IPS-18a (cell line): ENCODE measurements around the gene IRF2.

ENCODE experiments used
- H3K27ac ChIP-seq: one replicate; pipeline ENCODE4 v1.5.1; 2013; ENCODE audit warnings: low read length
- H3K27me3 ChIP-seq: one replicate; pipeline ENCODE4 v1.6.1; 2013; ENCODE audit warnings: mild to moderate bottlenecking, low read length; ENCODE audit not compliant: control insufficient read depth, insufficient read depth
- H3K36me3 ChIP-seq: one replicate; pipeline ENCODE4 v1.6.1; 2013; ENCODE audit warnings: low read depth, low read length; ENCODE audit not compliant: control insufficient read depth
- H3K4me1 ChIP-seq: one replicate; pipeline ENCODE4 v1.6.1; 2013; ENCODE audit warnings: low read depth, low read length; ENCODE audit not compliant: control insufficient read depth
- H3K4me3 ChIP-seq: one replicate; pipeline ENCODE4 v1.5.1; 2013; ENCODE audit warnings: low read length
- H3K9ac ChIP-seq: one replicate; pipeline ENCODE4 v1.6.1; 2013; ENCODE audit warnings: mild to moderate bottlenecking, low read length, moderate library complexity
- H3K9me3 ChIP-seq: one replicate; pipeline ENCODE4 v1.6.1; 2013; ENCODE audit warnings: low read depth, low read length; ENCODE audit not compliant: control insufficient read depth

Gene IRF2

DNA sequence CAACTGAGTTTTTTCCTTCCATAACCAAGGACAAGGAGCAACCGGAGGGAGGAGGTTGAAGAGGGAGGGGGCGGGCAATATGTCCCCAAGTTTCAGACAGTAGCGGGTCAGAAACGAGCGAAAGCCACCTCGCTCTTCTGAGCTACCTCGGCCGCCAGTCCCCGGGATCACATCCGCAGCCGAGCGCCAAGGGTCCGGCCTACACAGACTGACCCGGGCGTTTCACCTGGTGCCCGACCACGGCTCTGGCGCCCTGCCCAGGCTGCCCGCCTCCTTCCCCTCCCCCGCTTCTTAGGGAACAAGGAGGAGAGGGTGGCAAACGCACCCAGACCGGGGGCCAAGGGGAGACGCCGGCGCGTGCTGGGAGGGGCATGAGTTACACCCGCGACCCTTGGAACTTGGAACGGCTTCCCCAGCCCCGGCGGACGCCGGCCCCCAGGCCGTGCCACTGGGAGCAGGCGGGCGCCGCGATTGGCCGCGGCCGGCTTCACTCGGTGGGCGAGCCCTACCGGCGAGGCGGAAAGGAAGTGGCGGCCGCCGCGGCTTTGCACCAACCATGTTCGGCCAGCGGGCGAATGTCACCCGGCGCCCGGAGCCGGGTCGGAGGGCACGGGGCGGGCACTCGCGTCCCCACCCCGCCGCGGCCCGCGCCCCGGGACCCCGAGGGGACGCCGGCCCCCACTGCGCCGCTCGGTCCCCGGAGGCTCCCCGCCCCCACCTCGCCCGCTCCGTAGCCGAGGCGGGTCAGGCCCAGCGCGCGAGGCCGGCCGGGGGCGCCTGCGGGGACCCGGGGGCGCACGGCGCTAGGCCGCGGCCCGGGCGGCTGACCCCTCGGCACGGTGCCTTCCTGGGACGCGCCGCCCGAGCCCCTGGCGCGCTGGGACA is 1.5 kb downstream of the IRF2 start:
- peak overlapping the region; percentile 9 for H3K27ac ChIP-seq
- peak overlapping the region; percentile 72 for H3K9ac ChIP-seq

DNA sequence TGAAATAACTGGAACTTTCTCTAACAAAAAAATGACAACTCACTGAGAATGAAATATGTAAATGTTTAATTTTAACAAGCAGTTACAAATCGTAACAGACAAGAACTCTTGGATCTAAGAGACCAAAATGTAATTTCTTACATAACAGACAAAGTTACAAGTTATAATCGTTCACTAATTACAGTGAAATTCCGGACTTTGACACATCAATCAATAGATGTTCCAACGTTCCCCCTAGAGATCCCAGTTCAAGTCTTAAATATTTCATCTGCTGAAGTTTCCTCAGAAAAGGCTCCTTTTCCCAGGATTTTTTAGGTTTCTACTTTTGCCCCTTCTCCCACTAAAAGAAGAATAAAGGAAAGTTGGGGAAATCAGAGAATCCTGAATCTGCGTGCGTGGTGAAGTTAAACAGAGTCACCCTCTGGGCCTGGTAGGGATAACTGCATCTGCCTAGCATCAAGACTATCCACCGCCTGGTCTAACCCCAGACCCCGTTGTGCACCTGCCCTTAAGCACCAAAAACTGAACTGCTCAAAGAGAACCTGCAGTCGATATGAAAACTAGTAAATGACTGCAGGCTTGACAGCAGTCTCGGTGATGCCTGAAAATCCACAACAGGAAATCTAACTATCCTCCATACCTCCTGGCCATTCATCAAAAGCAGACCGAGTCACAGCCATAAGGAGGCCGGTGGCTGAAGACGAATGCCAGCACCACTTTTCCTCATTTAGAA is 2.3 kb downstream of the IRF2 start:
- Histone ChIP-seq H3K9ac (peak overlapping the region; percentile 72), H3K4me3 (peak overlapping the region; percentile 71), H3K4me1 (peaks cover 12% of the 10 kb centered on the region), H3K27me3 (no peaks in the 10 kb centered on the region), H3K27ac (no peak overlapping the region), H3K36me3 (no peaks in the 10 kb centered on the region), H3K9me3 (no peaks in the 10 kb centered on the region)

More for the DNA sequence above, 1.5 kb downstream of the IRF2 start:
- H3K36me3 ChIP-seq = no peaks in the 10 kb centered on the region
- peaks cover 12% of the 10 kb centered on the region for H3K4me1 ChIP-seq
- peak overlapping the region; percentile 71 for H3K4me3 ChIP-seq
- H3K9me3 ChIP-seq = no peaks in the 10 kb centered on the region
- H3K27me3 ChIP-seq = no peaks in the 10 kb centered on the region

DNA sequence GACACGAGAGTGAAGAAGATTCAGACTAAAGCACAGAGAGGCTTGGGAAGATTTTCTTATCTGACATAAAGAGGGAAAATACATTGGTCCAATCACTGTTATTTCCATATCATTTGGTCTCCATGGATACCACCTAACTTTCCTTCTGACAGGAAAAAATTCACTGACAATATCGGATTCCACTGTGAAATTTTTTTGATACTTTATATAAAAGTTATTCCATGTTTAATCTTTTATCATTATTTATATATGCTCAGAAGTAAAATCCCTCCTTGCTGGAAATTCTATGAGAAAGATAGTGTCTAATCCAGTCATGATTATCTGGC is 3.6 kb downstream of the IRF2 start:
- Histone ChIP-seq H3K4me3 (no peak overlapping the region), H3K9me3 (no peaks in the 10 kb centered on the region), H3K36me3 (no peaks in the 10 kb centered on the region), H3K4me1 (peaks cover 12% of the 10 kb centered on the region), H3K27ac (no peak overlapping the region), H3K27me3 (no peaks in the 10 kb centered on the region), H3K9ac (no peak overlapping the region)

DNA sequence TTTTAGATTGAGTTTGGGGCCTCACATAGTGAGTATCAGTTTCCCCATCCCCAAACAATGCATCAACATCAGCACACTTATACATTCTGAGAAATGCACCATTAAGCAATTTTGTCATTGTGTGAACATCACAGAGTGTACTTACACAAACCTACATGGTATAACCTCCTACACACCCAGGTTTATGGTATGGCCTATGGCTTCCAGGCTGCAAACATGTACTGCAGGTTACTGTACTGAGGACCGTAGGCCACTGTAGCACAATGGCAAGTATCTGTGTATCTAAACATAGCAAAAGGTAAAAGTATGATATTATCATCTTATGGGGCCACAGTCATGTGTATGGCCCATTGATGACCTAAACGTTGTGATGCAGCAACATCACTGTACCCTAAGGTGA is 7.7 kb downstream of the IRF2 start:
- Histone ChIP-seq H3K36me3 (no peaks in the 10 kb centered on the region), H3K4me3 (no peak overlapping the region), H3K9me3 (no peaks in the 10 kb centered on the region), H3K4me1 (peaks cover 9% of the 10 kb centered on the region), H3K9ac (no peak overlapping the region), H3K27me3 (no peaks in the 10 kb centered on the region), H3K27ac (no peak overlapping the region)

DNA sequence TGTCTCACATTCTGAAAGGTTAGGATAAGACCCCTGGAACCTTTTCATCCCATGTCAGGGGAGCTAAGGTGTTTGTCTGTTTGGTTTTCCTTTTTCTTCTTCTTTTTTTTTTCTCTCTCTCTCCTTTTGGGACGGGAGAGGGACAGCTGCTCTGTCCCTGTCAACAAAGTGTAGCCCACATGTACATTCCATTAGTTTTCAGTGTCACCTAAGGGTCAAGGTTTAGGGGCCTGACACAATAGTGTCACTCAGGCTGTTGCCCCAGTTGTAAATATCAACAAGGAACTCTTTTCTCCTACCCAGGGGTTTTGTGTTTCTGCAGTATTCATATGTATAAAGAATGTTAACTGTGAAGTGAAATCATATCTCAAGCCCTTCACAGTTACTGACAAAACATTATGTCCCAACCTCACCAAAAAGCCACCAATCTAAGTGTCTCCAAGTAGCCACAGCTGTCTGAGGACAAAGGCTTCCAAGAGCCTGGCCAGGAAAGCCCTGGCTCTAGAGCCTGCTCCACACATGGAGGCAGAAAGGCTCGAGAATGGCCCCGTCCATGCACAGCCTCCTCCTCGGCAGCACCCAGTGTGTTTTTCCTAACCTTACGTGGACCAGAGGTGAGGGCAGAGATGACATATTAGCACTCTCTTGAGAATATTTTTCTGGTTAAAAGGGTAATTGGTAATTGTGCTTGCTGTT is 9.4 kb downstream of the IRF2 start:
- Histone ChIP-seq H3K9ac (no peak overlapping the region), H3K4me3 (no peak overlapping the region), H3K4me1 (peaks cover 21% of the 10 kb centered on the region), H3K27me3 (no peaks in the 10 kb centered on the region), H3K27ac (no peak overlapping the region), H3K9me3 (no peaks in the 10 kb centered on the region), H3K36me3 (no peaks in the 10 kb centered on the region)

DNA sequence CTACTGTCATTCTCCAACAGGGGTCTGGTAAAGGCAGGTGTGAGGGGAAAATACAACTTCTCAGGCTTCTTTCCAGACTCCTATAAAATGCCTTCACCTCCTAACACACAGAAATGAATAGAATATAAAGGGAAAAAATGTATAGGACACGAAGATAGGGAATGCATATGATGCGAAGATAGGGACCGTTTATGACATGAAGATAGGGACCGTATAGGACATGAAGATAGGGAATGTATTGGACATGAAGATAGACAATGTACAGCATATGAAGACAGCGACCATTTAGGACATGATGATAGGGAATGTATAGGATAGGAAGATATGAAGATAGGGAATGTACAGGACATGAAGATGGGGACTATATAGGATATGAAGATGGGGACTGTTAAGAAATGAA is 10.5 kb downstream of the IRF2 start:
- Histone ChIP-seq H3K4me1 (peaks cover 21% of the 10 kb centered on the region), H3K27ac (no peak overlapping the region), H3K36me3 (no peaks in the 10 kb centered on the region), H3K9me3 (no peaks in the 10 kb centered on the region), H3K4me3 (no peak overlapping the region), H3K27me3 (no peaks in the 10 kb centered on the region), H3K9ac (no peak overlapping the region)

DNA sequence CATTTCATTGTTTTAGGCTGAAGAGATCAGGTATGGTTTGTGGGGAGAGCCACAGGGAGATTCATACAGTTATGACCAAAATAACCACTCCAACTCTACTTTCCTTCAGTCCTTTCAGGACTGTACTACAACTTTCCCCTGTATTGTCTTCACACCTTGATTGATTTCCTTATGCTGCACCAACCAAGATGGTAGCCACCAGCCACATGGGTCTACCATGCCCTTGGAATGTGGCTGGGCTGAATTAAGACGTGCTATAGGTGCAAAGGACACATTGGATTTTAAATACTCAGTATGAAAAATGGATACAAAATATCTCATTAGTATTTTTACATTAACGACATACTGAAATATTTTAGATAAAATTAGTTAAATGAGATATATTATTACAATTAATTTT is 11.2 kb downstream of the IRF2 start:
- no peaks in the 10 kb centered on the region for H3K27me3 ChIP-seq
- H3K9me3 ChIP-seq = no peaks in the 10 kb centered on the region
- no peaks in the 10 kb centered on the region for H3K36me3 ChIP-seq
- H3K27ac ChIP-seq = no peak overlapping the region
- no peak overlapping the region for H3K4me3 ChIP-seq
- H3K4me1 ChIP-seq = peaks cover 21% of the 10 kb centered on the region
- no peak overlapping the region for H3K9ac ChIP-seq

DNA sequence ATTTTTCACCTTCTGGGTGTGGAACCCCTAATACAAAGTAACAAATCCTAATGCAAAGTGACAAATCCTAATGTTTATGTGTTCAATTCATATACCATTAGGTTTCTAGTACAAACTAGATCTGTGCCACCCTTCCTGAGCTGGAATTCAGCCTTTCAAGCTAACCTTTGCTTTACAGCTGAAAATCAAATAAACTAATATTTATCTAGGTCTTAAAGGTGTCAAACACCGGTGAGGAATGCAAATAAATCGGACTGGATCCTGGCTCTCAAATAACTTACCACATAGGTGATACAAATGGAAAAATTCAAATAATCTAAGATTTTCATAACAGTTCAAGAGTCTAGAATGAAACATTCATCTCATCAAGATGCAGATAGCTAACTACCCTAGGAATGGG is 11.6 kb downstream of the IRF2 start:
- Histone ChIP-seq H3K9me3 (no peaks in the 10 kb centered on the region), H3K27ac (no peak overlapping the region), H3K4me3 (no peak overlapping the region), H3K4me1 (peaks cover 21% of the 10 kb centered on the region), H3K27me3 (no peaks in the 10 kb centered on the region), H3K36me3 (no peaks in the 10 kb centered on the region), H3K9ac (no peak overlapping the region)

DNA sequence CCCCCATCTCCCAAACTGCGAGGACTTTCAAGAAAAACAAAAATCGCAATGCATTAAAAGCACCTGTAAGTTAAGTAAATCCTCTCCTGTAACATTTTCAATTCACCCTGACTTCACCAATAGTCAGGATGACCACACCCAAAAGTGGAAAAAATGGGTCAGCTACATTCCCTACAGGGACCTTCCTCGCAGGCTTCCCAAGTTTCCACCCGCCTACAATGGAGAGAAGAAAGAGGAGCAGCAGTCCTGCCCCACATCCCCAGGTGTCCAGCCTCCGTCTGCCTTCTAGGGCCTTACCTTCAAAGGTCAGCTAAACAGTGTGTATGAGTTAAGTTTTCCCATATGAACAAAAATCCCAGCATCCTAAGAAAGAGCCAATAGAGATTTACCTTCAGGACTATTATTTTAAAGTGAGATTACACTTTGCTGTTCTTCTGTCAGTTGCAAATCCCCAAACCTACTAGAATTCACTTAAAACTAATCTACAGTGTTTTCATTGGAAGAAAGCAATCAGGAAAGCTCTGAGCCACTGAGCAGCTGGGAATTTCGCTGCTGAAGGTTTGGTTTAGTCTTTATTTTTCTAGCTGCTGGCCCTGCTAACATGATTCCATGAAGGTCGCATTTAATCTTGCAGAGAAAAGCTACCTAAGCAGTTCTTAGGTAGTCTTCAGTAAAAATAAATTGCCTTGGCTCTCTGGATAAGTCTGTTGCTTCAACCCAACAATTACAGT is 12.5 kb downstream of the IRF2 start:
- no peak overlapping the region for H3K4me3 ChIP-seq
- no peaks in the 10 kb centered on the region for H3K27me3 ChIP-seq
- no peaks in the 10 kb centered on the region for H3K9me3 ChIP-seq
- no peaks in the 10 kb centered on the region for H3K36me3 ChIP-seq
- peaks cover 21% of the 10 kb centered on the region for H3K4me1 ChIP-seq
- no peak overlapping the region for H3K9ac ChIP-seq
- H3K27ac ChIP-seq = no peak overlapping the region

DNA sequence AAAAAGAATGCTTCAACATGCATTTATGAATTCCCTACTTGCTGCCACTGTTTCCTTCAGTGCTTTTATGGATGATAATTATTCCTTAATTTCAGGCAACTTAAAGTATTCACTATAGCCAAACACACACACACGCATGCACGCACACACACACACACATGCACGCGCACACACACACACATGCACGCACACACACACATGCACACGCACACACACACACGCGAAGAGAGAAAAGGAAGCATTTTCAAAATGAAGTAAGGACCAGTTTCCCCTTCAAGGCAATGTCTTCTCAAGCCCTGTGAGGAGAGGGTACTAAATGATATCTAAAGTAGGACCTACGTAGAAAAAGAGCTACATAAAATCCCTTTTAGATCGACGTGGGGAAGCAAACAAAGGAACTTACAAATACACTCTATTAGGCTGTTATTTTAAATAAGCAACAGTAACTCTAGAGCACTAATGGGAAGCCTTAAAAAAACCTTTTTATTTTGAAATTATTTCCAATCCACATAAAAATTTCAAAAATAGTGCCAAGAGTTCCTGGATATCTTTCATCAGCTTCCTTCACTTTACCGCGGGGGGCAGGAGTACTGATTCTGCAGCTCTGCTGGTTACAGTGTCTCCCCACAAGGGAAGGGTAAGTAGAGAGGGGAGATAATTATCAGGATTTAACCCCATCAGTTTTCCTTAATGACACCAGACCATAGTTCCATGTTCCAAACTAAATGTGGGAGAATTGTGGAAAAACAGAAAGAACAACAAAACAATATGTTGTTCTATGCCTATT is 13.7 kb downstream of the IRF2 start:
- Histone ChIP-seq H3K27me3 (no peaks in the 10 kb centered on the region), H3K9ac (no peak overlapping the region), H3K4me3 (no peak overlapping the region)

More for the DNA sequence above, 13.7 kb downstream of the IRF2 start:
- Histone ChIP-seq H3K9me3 (no peaks in the 10 kb centered on the region), H3K36me3 (no peaks in the 10 kb centered on the region), H3K27ac (no peak overlapping the region), H3K4me1 (peaks cover 21% of the 10 kb centered on the region)
